CD14-positive monocyte (primary cell): ENCODE measurements around the gene OLFM3. TPM values are rescaled to one million over a fixed set of nuclear protein-coding genes. Genes with fewer than 3 reads are reported as not detected.

Experiments used
- DNase-seq, 3 donors: peaks; one replicate each; pipeline ENCODE4 v3.0.0-alpha.2; 2011 to 2022
- H2AFZ ChIP-seq: 2 replicates; pipeline ENCODE4 v1.6.0; 2012; ENCODE audit warnings: mild to moderate bottlenecking, low read depth, low read length, inconsistent platforms; ENCODE audit not compliant: insufficient read depth, poor library complexity, severe bottlenecking
- H3K27ac ChIP-seq, 2 donors: 1 replicate in 1 of 2; 2 replicates in 1 of 2; pipeline ENCODE4 v1.5.1; 2012 to 2013; ENCODE audit warnings: low read length in 2 of 2, control low read depth in 1 of 2, inconsistent platforms in 1 of 2, low read depth in 1 of 2, mild to moderate bottlenecking in 1 of 2
- H3K27me3 ChIP-seq, 2 donors: one replicate each; pipeline versions ENCODE4 v1.6.0 to v1.6.1; 2011 to 2013; ENCODE audit warnings: low read length in 2 of 2; ENCODE audit not compliant: control insufficient read depth in 2 of 2, insufficient read depth in 2 of 2
- H3K36me3 ChIP-seq, 2 donors: replicated peaks in 1 of 2; 1 replicate in 1 of 2; 2 replicates in 1 of 2; pipeline versions ENCODE4 v1.5.1 to v1.6.1; 2012 to 2013; ENCODE audit warnings: low read length in 2 of 2, control low read depth in 1 of 2, inconsistent platforms in 1 of 2, mild to moderate bottlenecking in 1 of 2; ENCODE audit not compliant: insufficient read depth in 2 of 2, control insufficient read depth in 1 of 2
- H3K4me1 ChIP-seq, 2 donors: 1 replicate in 1 of 2; 2 replicates in 1 of 2; pipeline versions ENCODE4 v1.5.1 to v1.6.1; 2012 to 2013; ENCODE audit warnings: low read length in 2 of 2, control low read depth in 1 of 2, inconsistent platforms in 1 of 2, mild to moderate bottlenecking in 1 of 2, moderate library complexity in 1 of 2; ENCODE audit not compliant: insufficient read depth in 2 of 2, control insufficient read depth in 1 of 2
- H3K4me2 ChIP-seq: replicated peaks from 2 replicates; pipeline ENCODE3; 2012; ENCODE audit warnings: low read length, moderate library complexity, mild to moderate bottlenecking; ENCODE audit not compliant: poor library complexity, severe bottlenecking; ENCODE audit errors: extremely low read depth
- H3K4me3 ChIP-seq, 3 experiments: fragments of 200-600 bp in 1 of 3; sonication (generic) in 1 of 3; replicated peaks in 1 of 3; 1 replicate in 2 of 3; 2 replicates in 1 of 3; pipeline ENCODE4 v1.5.1; 2011 to 2013; ENCODE audit warnings: low read length in 3 of 3, mild to moderate bottlenecking in 3 of 3, control low read depth in 2 of 3, low read depth in 2 of 3, inconsistent platforms in 1 of 3, moderate library complexity in 1 of 3
- H3K79me2 ChIP-seq: 2 replicates; pipeline ENCODE4 v1.6.0; 2012; ENCODE audit warnings: mild to moderate bottlenecking, control low read depth, inconsistent platforms, low read length, moderate library complexity; ENCODE audit not compliant: insufficient read depth
- H3K9ac ChIP-seq: 2 replicates; pipeline ENCODE4 v1.6.0; 2017; ENCODE audit warnings: low read length, mild to moderate bottlenecking; ENCODE audit not compliant: insufficient read depth, poor library complexity, severe bottlenecking
- H3K9me3 ChIP-seq, 2 donors: replicated peaks in 1 of 2; 1 replicate in 1 of 2; 2 replicates in 1 of 2; pipeline versions ENCODE4 v1.5.1 to v1.6.1; 2012 to 2013; ENCODE audit warnings: low read length in 2 of 2, control low read depth in 1 of 2; ENCODE audit not compliant: control insufficient read depth in 1 of 2, insufficient read depth in 1 of 2
- H4K20me1 ChIP-seq: 2 replicates; pipeline ENCODE4 v1.6.0; 2012; ENCODE audit warnings: mild to moderate bottlenecking, low read length, control low read depth, moderate library complexity; ENCODE audit not compliant: insufficient read depth
- H3K27ac Mint-ChIP-seq, 7 donors: one replicate each; pipeline ENCODE4 v1.8.0; 2020; ENCODE audit warnings: mild to moderate bottlenecking in 7 of 7, mixed read lengths in 7 of 7, moderate library complexity in 6 of 7, inconsistent platforms in 2 of 7
- H3K27me3 Mint-ChIP-seq, 3 donors: one replicate each; pipeline ENCODE4 v1.8.0; 2021 to 2022; ENCODE audit warnings: low read depth in 3 of 3, mild to moderate bottlenecking in 3 of 3, mixed read lengths in 3 of 3, moderate library complexity in 3 of 3, inconsistent platforms in 1 of 3
- H3K36me3 Mint-ChIP-seq, 2 donors: one replicate each; pipeline ENCODE4 v1.8.0; 2020; ENCODE audit warnings: mixed read lengths in 2 of 2, inconsistent platforms in 1 of 2, mild to moderate bottlenecking in 1 of 2
- H3K4me1 Mint-ChIP-seq: one replicate; pipeline ENCODE4 v1.8.0; 2020; ENCODE audit warnings: mild to moderate bottlenecking, mixed read lengths
- H3K4me3 Mint-ChIP-seq, 2 donors: one replicate each; pipeline ENCODE4 v1.8.0; 2020; ENCODE audit warnings: mild to moderate bottlenecking in 2 of 2, mixed read lengths in 2 of 2, moderate library complexity in 1 of 2
- H3K9me3 Mint-ChIP-seq, 7 donors: one replicate each; pipeline ENCODE4 v1.8.0; 2020 to 2022; ENCODE audit warnings: mixed read lengths in 7 of 7, mild to moderate bottlenecking in 6 of 7, moderate library complexity in 6 of 7, inconsistent platforms in 2 of 7
- WGBS: methylation state at CpG from one replicate; pipeline ENCODE4 v1.1.5; 2013; ENCODE audit warnings: missing lambda C conversion rate; ENCODE audit not compliant: insufficient coverage; 5-methylcytosine and 5-hydroxymethylcytosine counted together
- intact Hi-C, 2 donors: fragments of 100-400 bp; cut with micrococcal nuclease; formaldehyde crosslinking; loops; one replicate each; pipeline versions ENCODE4 v1.15.0 to v1.15.1; 2023
- polyA plus RNA-seq, 3 donors: library from polyadenylated mRNA; depleted of rRNA in 1 of 3; unstranded in 2 of 3; stranded (reverse) in 1 of 3; fragments of 300-500 nt in 2 of 3; fragments of >200 nt in 1 of 3; fragmentation: Illumina TruSeq in 2 of 3; gene quantifications; 1 replicate in 2 of 3; 2 replicates in 1 of 3; pipeline ENCODE4 v1.2.3, GENCODE V29; 2012 to 2021
- TF ChIP-seq, protein P1 (sequence below): fragments of 200-600 bp; IDR thresholded peaks from one replicate; pipeline ENCODE4 v1.8.0; 2022; ENCODE audit warnings: antibody characterized with exemption, mild to moderate bottlenecking

Gene OLFM3
- polyA plus RNA-seq, 3 donors, result not detected

DNA sequence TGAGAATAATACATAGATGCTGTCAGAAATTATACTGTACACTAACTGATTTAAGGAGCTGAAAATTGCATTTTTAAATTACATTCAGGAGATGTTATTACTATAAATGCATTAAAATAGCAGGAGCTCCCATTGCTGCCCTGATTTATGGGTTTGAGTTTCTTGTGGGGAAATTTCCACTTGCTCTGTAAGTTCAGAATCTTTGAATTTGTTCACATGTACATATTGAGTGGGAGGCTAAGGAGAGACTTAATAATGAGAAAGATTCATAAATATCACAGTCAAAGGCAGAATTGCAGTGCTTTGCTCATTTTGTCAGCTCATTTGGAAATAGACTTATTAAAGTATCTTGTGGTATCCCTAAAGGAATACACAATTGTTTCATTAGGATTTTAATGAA is 170.3 kb downstream of the OLFM3 start:
- no peak overlapping the region for H3K27ac ChIP-seq
- no peak for DNase-seq
- H3K27me3 ChIP-seq, result no peaks in the 10 kb centered on the region
- no peaks in the 10 kb centered on the region for H3K36me3 ChIP-seq
- Mint-ChIP-seq H3K36me3 (no peaks in the 10 kb centered on the region), H3K27ac (no peak overlapping the region), H3K4me3 (no peak overlapping the region), H3K9me3 (peaks cover 0 to 2% (median 2%) of the 10 kb centered on the region in 7 donors), H3K4me1 (no peaks in the 10 kb centered on the region), H3K27me3 (peaks cover 0 to 5% (median 3%) of the 10 kb centered on the region in 3 donors)
- no peaks in the 10 kb centered on the region for H3K4me1 ChIP-seq
- H3K4me2 ChIP-seq, result no peak overlapping the region
- H3K9ac ChIP-seq, result no peak overlapping the region
- TF ChIP-seq, protein P1, sequence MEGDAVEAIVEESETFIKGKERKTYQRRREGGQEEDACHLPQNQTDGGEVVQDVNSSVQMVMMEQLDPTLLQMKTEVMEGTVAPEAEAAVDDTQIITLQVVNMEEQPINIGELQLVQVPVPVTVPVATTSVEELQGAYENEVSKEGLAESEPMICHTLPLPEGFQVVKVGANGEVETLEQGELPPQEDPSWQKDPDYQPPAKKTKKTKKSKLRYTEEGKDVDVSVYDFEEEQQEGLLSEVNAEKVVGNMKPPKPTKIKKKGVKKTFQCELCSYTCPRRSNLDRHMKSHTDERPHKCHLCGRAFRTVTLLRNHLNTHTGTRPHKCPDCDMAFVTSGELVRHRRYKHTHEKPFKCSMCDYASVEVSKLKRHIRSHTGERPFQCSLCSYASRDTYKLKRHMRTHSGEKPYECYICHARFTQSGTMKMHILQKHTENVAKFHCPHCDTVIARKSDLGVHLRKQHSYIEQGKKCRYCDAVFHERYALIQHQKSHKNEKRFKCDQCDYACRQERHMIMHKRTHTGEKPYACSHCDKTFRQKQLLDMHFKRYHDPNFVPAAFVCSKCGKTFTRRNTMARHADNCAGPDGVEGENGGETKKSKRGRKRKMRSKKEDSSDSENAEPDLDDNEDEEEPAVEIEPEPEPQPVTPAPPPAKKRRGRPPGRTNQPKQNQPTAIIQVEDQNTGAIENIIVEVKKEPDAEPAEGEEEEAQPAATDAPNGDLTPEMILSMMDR, result no peak
- no peak overlapping the region for H3K4me3 ChIP-seq
- no peak overlapping the region for H2AFZ ChIP-seq
- H3K9me3 ChIP-seq, result no peaks in the 10 kb centered on the region
- intact Hi-C loops, result no loop called here
- no peaks in the 10 kb centered on the region for H4K20me1 ChIP-seq
- H3K79me2 ChIP-seq, result no peaks in the 10 kb centered on the region

DNA sequence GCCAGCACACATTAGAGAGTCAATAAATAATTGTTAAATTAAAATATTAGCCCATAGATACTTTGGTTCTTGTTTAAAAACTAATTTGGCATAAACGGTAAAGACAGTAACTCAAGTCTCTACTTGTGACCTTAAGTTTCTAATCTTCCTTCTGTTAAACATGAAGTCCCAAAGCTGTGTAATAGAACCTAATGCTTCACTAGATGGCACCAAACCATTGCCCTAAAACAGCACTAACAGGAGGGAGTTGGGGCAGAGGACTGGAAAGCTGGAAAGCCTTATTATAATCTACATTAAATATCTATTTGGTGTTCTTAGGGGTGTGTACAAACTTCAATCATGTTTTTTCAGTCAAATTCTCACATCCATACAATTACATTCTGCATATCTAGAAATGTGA is 176.7 kb downstream of the OLFM3 start:
- no peaks in the 10 kb centered on the region for H3K36me3 ChIP-seq
- H3K9ac ChIP-seq, result no peak overlapping the region
- Mint-ChIP-seq H3K9me3 (no peaks in the 10 kb centered on the region), H3K4me1 (no peaks in the 10 kb centered on the region), H3K27me3 (peaks cover 0 to 5% (median 3%) of the 10 kb centered on the region in 3 donors), H3K36me3 (no peaks in the 10 kb centered on the region), H3K4me3 (no peak overlapping the region), H3K27ac (no peak overlapping the region)
- H3K9me3 ChIP-seq, result no peaks in the 10 kb centered on the region
- H2AFZ ChIP-seq, result no peak overlapping the region
- no CpG with 5 or more reads among the region's 1 CpG for WGBS
- intact Hi-C loops, result no loop called here
- H3K4me1 ChIP-seq, result no peaks in the 10 kb centered on the region
- H3K79me2 ChIP-seq, result no peaks in the 10 kb centered on the region
- no peaks in the 10 kb centered on the region for H3K27me3 ChIP-seq
- TF ChIP-seq, protein P1, result no peak
- no peaks in the 10 kb centered on the region for H4K20me1 ChIP-seq
- H3K4me2 ChIP-seq, result no peak overlapping the region
- DNase-seq, result no peak
- no peak overlapping the region for H3K4me3 ChIP-seq
- no peak overlapping the region for H3K27ac ChIP-seq
